ENCODE data around the gene OCIAD1.

DNA sequence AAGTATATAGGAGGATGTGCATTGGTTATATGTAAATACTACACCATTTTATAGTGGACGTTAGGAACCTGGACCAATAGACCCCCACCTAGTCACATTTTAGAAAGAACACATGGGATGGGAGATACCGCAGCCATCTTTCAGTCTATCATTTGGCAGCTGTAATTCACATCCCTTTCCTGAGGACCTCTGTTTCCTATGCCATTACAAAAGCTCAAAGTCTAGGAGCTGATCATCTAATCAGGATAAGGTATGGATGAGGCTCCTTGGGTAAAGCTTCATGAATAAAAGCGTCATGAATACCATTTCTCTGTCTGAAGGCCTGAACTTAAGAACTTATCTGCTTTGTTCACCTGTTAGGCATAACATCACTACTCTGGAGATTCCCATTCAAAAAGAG, 31.1 kb downstream of the OCIAD1 start:
- TF ChIP-seq CTCF (IDR thresholded peaks at IDR 0.05; ENCODE audit: low read depth, low read length, poor library complexity, severe bottlenecking) (no peak), EZH2phosphoT487 (IDR thresholded peaks at IDR 0.05; ENCODE audit: borderline replicate concordance, low read length) (no peak)

Data from DOHH2 (cell line).